HEK293 (cell line): ENCODE data around the gene HIRIP3.
A peak's percentile ranks its signal among the peaks of the same experiment; 100 is the strongest.

Source experiments
- CTCF ChIA-PET: fragments of 350-600 bp; formaldehyde crosslinking; extraction: SDS; loops from one replicate; lab custom pipeline; 2021; ENCODE audit warnings: antibody characterized with exemption; lab: Yijun Ruan, JAX
- POLR2A ChIA-PET: fragments of 300-600 bp; formaldehyde crosslinking; extraction: SDS; loops from one replicate; lab custom pipeline; 2020; ENCODE audit warnings: antibody characterized with exemption, inconsistent platforms; lab: Yijun Ruan, JAX
- H3K27ac ChIP-seq: fragments of 200-500 bp; sonication (Bioruptor generic); 2 replicates; pipeline ENCODE4 v1.5.1; 2014; ENCODE audit warnings: low read depth, low read length, control low read depth, inconsistent platforms; ENCODE audit errors: extremely low read depth
- H3K36me3 ChIP-seq, 2 experiments: fragments of 200-500 bp in 1 of 2; sonication (Bioruptor generic) in 1 of 2; 1 replicate in 1 of 2; 2 replicates in 1 of 2; pipeline ENCODE4 v1.5.1; 2014 to 2017; ENCODE audit warnings: inconsistent platforms in 2 of 2, low read length in 2 of 2; ENCODE audit not compliant: control insufficient read depth in 2 of 2, insufficient read depth in 1 of 2
- H3K4me1 ChIP-seq: fragments of 200-500 bp; sonication (Bioruptor generic); 2 replicates; pipeline ENCODE4 v1.5.1; 2014; ENCODE audit warnings: mild to moderate bottlenecking, low read length, inconsistent platforms; ENCODE audit not compliant: control insufficient read depth, insufficient read depth
- H3K4me3 ChIP-seq: 2 replicates; pipeline ENCODE4 v1.5.1; 2011; ENCODE audit warnings: low read depth, mild to moderate bottlenecking, control low read depth, low read length, moderate library complexity
- H3K9me3 ChIP-seq: fragments of 200-500 bp; sonication (Bioruptor generic); 2 replicates; pipeline ENCODE4 v1.5.1; 2014; ENCODE audit warnings: low read depth, low read length, inconsistent platforms; ENCODE audit not compliant: control insufficient read depth, insufficient read depth
- GLIS2 ChIP-seq: fragments of 450-650 bp; formaldehyde crosslinking; IDR thresholded peaks from 2 replicates; pipeline ENCODE4 v1.5.1; 2016; ENCODE audit warnings: missing biosample characterization, missing genetic modification characterization
- KLF1 ChIP-seq: fragments of 450-650 bp; formaldehyde crosslinking; IDR thresholded peaks from 2 replicates; pipeline ENCODE4 v1.5.1; 2016; ENCODE audit warnings: missing biosample characterization, missing genetic modification characterization
- OVOL3 ChIP-seq: fragments of 450-650 bp; formaldehyde crosslinking; IDR thresholded peaks from 2 replicates; pipeline ENCODE4 v1.5.1; 2016; ENCODE audit warnings: missing biosample characterization, missing genetic modification characterization
- PRDM1 ChIP-seq: fragments of 450-650 bp; formaldehyde crosslinking; IDR thresholded peaks from 2 replicates; pipeline ENCODE4; 2016; ENCODE audit warnings: missing biosample characterization, missing genetic modification characterization
- PRDM10 ChIP-seq: fragments of 450-650 bp; formaldehyde crosslinking; IDR thresholded peaks from 2 replicates; pipeline ENCODE4 v1.5.1; 2016; ENCODE audit warnings: missing biosample characterization, missing genetic modification characterization
- RBAK ChIP-seq: fragments of 450-650 bp; formaldehyde crosslinking; IDR thresholded peaks from 2 replicates; pipeline ENCODE4 v1.5.1; 2016; ENCODE audit warnings: missing biosample characterization, missing genetic modification characterization
- SP2 ChIP-seq: fragments of 450-650 bp; formaldehyde crosslinking; IDR thresholded peaks from 2 replicates; pipeline ENCODE4 v1.5.1; 2016; ENCODE audit warnings: missing biosample characterization, missing genetic modification characterization
- ZNF600 ChIP-seq: fragments of 450-650 bp; formaldehyde crosslinking; IDR thresholded peaks from 2 replicates; pipeline ENCODE4 v1.5.1; 2016; ENCODE audit warnings: missing biosample characterization, missing genetic modification characterization
- ZNF692 ChIP-seq: fragments of 450-650 bp; formaldehyde crosslinking; IDR thresholded peaks from 2 replicates; pipeline ENCODE4 v1.5.1; 2016; ENCODE audit warnings: missing biosample characterization, missing genetic modification characterization
- TF ChIP-seq, protein P1 (sequence below): fragments of 450-650 bp; formaldehyde crosslinking; IDR thresholded peaks from 2 replicates; pipeline ENCODE4 v1.5.1; 2016; ENCODE audit warnings: missing biosample characterization, missing genetic modification characterization
- TF ChIP-seq, protein P2 (sequence below): fragments of 450-650 bp; formaldehyde crosslinking; IDR thresholded peaks from 2 replicates; pipeline ENCODE4 v1.5.1; 2017; ENCODE audit warnings: missing biosample characterization, missing genetic modification characterization

HIRIP3 gene

GRCh38 chr16:29991571-29991904 lies 3.9 kb downstream of the HIRIP3 start:
- POLR2A ChIA-PET, result interaction anchor here (0.5 to 1.9 kb wide), 9 partner anchors 10 to 92 kb away, joined by 3 to 7 read pairs (median 3); partner anchors contain the start of genes SEZ6L2 and TAOK2
- TF ChIP-seq KLF1 (tag by site-specific recombination), result peak; percentile 47; the same call in 1 of the 2 replicates
- TF ChIP-seq OVOL3 (tag by site-specific recombination), result no peak
- TF ChIP-seq SP2, result peak; percentile 22; the same call in 1 of the 2 replicates
- TF ChIP-seq, all 188 proteins: peak for 2
- no peak overlapping the region for H3K27ac ChIP-seq
- H3K4me1 ChIP-seq, result no peaks in the 10 kb centered on the region; the same call in 1 of the 2 replicates
- no peaks in the 10 kb centered on the region for H3K9me3 ChIP-seq
- CTCF ChIA-PET, result no interaction called here
- peaks cover 18 to 82% of the 10 kb centered on the region in 2 experiments for H3K36me3 ChIP-seq
- no peak overlapping the region for H3K4me3 ChIP-seq

DNA sequence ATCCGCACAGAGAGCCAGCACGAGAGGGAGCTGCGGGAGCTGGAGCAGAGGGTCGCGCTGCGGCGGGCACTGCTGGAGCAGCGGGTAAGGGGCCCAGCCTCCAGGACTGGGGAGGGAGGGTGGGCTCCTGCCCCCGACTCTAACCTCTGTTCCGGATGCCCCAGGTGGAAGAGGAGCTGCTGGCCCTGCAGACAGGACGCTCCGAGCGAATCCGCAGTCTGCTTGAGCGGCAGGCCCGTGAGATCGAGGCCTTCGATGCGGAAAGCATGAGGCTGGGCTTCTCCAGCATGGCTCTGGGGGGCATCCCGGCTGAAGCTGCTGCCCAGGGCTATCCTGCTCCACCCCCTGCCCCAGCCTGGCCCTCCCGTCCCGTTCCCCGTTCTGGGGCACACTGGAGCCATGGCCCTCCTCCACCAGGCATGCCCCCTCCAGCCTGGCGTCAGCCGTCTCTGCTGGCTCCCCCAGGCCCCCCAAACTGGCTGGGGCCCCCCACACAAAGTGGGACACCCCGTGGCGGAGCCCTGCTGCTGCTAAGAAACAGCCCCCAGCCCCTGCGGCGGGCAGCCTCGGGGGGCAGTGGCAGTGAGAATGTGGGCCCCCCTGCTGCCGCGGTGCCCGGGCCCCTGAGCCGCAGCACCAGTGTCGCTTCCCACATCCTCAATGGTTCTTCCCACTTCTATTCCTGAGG lies 4.4 kb downstream of the HIRIP3 start:
- TF ChIP-seq PRDM1 (no peak), GLIS2 (tag by site-specific recombination) (peak; percentile 57; the same call in 1 of the 2 replicates), ZNF692 (tag by site-specific recombination) (0 out of 2 replicates have a peak, but pooled peaks have one; percentile 26), RBAK (no peak), ZNF600 (tag by site-specific recombination) (peak; percentile 68), PRDM10 (tag by site-specific recombination) (peak; percentile 53)
- TF ChIP-seq, protein P1, sequence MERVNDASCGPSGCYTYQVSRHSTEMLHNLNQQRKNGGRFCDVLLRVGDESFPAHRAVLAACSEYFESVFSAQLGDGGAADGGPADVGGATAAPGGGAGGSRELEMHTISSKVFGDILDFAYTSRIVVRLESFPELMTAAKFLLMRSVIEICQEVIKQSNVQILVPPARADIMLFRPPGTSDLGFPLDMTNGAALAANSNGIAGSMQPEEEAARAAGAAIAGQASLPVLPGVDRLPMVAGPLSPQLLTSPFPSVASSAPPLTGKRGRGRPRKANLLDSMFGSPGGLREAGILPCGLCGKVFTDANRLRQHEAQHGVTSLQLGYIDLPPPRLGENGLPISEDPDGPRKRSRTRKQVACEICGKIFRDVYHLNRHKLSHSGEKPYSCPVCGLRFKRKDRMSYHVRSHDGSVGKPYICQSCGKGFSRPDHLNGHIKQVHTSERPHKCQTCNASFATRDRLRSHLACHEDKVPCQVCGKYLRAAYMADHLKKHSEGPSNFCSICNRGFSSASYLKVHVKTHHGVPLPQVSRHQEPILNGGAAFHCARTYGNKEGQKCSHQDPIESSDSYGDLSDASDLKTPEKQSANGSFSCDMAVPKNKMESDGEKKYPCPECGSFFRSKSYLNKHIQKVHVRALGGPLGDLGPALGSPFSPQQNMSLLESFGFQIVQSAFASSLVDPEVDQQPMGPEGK (tag by site-specific recombination), result peak; percentile 49; the same call in 1 of the 2 replicates
- TF ChIP-seq, protein P2, sequence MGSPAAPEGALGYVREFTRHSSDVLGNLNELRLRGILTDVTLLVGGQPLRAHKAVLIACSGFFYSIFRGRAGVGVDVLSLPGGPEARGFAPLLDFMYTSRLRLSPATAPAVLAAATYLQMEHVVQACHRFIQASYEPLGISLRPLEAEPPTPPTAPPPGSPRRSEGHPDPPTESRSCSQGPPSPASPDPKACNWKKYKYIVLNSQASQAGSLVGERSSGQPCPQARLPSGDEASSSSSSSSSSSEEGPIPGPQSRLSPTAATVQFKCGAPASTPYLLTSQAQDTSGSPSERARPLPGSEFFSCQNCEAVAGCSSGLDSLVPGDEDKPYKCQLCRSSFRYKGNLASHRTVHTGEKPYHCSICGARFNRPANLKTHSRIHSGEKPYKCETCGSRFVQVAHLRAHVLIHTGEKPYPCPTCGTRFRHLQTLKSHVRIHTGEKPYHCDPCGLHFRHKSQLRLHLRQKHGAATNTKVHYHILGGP (tag by site-specific recombination), result no peak
- TF ChIP-seq, all 188 proteins: peak for 5
- H3K27ac ChIP-seq, result no peak overlapping the region
- POLR2A ChIA-PET, result interaction anchor here (1.0 to 1.9 kb wide), 8 partner anchors 9 to 91 kb away, joined by 3 to 7 read pairs (median 3); partner anchors contain the start of genes SEZ6L2 and TAOK2
- peaks cover 19 to 87% of the 10 kb centered on the region in 2 experiments for H3K36me3 ChIP-seq
- H3K4me1 ChIP-seq, result no peaks in the 10 kb centered on the region; the same call in 1 of the 2 replicates
- CTCF ChIA-PET, result no interaction called here
- H3K4me3 ChIP-seq, result no peak overlapping the region
- no peaks in the 10 kb centered on the region for H3K9me3 ChIP-seq
